ENCODE results near the gene DNAJC2. TPM values are rescaled to one million over a fixed set of nuclear protein-coding genes. Genes with fewer than 3 reads are reported as not detected.

Gene DNAJC2
- total RNA-seq, 2 donors from 2014 or later: 14.3 to 24.1 TPM

GRCh38 chr7:103325744-103326143, 18.8 kb downstream of the DNAJC2 start:
- no peaks in the 10 kb centered on the region for H3K27me3 ChIP-seq

GRCh38 chr7:103317009-103317408, 27.6 kb downstream of the DNAJC2 start:
- DNase-seq: no peak
- intact Hi-C loops (cut with DNase I): no loop called here
- no peaks in the 10 kb centered on the region for H3K9me3 ChIP-seq

More at GRCh38 chr7:103325744-103326143, 18.8 kb downstream of the DNAJC2 start:
- no peak for DNase-seq
- ATAC-seq: no peak
- 89 to 91% methylated on average over 8 of the region's 8 CpGs for WGBS, 2 donors
- no peak for TF ChIP-seq POLR2A (IDR thresholded peaks at IDR 0.05)
- TF ChIP-seq, protein P1, sequence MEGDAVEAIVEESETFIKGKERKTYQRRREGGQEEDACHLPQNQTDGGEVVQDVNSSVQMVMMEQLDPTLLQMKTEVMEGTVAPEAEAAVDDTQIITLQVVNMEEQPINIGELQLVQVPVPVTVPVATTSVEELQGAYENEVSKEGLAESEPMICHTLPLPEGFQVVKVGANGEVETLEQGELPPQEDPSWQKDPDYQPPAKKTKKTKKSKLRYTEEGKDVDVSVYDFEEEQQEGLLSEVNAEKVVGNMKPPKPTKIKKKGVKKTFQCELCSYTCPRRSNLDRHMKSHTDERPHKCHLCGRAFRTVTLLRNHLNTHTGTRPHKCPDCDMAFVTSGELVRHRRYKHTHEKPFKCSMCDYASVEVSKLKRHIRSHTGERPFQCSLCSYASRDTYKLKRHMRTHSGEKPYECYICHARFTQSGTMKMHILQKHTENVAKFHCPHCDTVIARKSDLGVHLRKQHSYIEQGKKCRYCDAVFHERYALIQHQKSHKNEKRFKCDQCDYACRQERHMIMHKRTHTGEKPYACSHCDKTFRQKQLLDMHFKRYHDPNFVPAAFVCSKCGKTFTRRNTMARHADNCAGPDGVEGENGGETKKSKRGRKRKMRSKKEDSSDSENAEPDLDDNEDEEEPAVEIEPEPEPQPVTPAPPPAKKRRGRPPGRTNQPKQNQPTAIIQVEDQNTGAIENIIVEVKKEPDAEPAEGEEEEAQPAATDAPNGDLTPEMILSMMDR (IDR thresholded peaks at IDR 0.05): no peak
- Histone ChIP-seq H3K27ac (no peak overlapping the region), H3K4me1 (no peaks in the 10 kb centered on the region), H3K4me3 (no peak overlapping the region), H3K9me3 (no peaks in the 10 kb centered on the region), H3K36me3 (replicated peaks in 1 of 2; ENCODE audit: insufficient read depth in 1 of 2, low read depth in 2 of 2) (peaks cover 0 to 29% of the 10 kb centered on the region in 2 donors)
- intact Hi-C loops (cut with DNase I): no loop called here

GRCh38 chr7:103316380-103316941, 28.1 kb downstream of the DNAJC2 start:
- no peak overlapping the region for H3K4me3 ChIP-seq
- peaks cover 7 to 55% of the 10 kb centered on the region in 2 donors for H3K36me3 ChIP-seq (replicated peaks in 1 of 2; ENCODE audit: insufficient read depth in 1 of 2, low read depth in 2 of 2)
- TF ChIP-seq, protein P1 (IDR thresholded peaks at IDR 0.05): no peak
- no peak for TF ChIP-seq POLR2A (IDR thresholded peaks at IDR 0.05)
- no peak overlapping the region for H3K27ac ChIP-seq
- WGBS, 2 donors: 89 to 95% methylated on average over 2 of the region's 2 CpGs
- no peaks in the 10 kb centered on the region for H3K27me3 ChIP-seq
- intact Hi-C loops (cut with DNase I): no loop called here
- no peaks in the 10 kb centered on the region for H3K4me1 ChIP-seq
- DNase-seq: no peak
- H3K9me3 ChIP-seq: no peaks in the 10 kb centered on the region
- no peak for ATAC-seq

More at GRCh38 chr7:103317009-103317408, 27.6 kb downstream of the DNAJC2 start:
- H3K36me3 ChIP-seq (replicated peaks in 1 of 2; ENCODE audit: insufficient read depth in 1 of 2, low read depth in 2 of 2): peaks cover 7 to 53% of the 10 kb centered on the region in 2 donors
- no peak for ATAC-seq
- TF ChIP-seq, protein P1 (IDR thresholded peaks at IDR 0.05): no peak
- TF ChIP-seq POLR2A (IDR thresholded peaks at IDR 0.05): no peak
- no peak overlapping the region for H3K4me3 ChIP-seq
- no peaks in the 10 kb centered on the region for H3K4me1 ChIP-seq
- H3K27ac ChIP-seq: no peak overlapping the region
- no peaks in the 10 kb centered on the region for H3K27me3 ChIP-seq

- Histone ChIP-seq H3K36me3 (replicated peaks in 1 of 2; ENCODE audit: insufficient read depth in 1 of 2, low read depth in 2 of 2) (peaks cover 3 to 51% of the 10 kb centered on the region in 2 donors), H3K27ac (no peak overlapping the region), H3K4me3 (no peak overlapping the region), H3K27me3 (no peaks in the 10 kb centered on the region), H3K9me3 (no peaks in the 10 kb centered on the region), H3K4me1 (no peaks in the 10 kb centered on the region)
- WGBS, 2 donors: 76 to 88% methylated on average over 2 of the region's 2 CpGs
- ATAC-seq (no peak), DNase-seq (no peak)
- TF ChIP-seq, protein P1 (IDR thresholded peaks at IDR 0.05): no peak
- TF ChIP-seq POLR2A (IDR thresholded peaks at IDR 0.05): no peak
- intact Hi-C loops (cut with DNase I): no loop called here
Measured at GRCh38 chr7:103314852-103315251, 29.7 kb downstream of the DNAJC2 start.

Data from body of pancreas (tissue), 4 donors.